GM18502 (cell line): ENCODE results near the gene DUSP12.

Experiments used
- ATAC-seq: cut with Tn5 transposase; IDR thresholded peaks from one replicate; pipeline ENCODE4 v1.9.1; 2021; ENCODE audit warnings: mild to moderate bottlenecking; ENCODE audit not compliant: unreplicated experiment, poor library complexity

The DUSP12 gene

DNA sequence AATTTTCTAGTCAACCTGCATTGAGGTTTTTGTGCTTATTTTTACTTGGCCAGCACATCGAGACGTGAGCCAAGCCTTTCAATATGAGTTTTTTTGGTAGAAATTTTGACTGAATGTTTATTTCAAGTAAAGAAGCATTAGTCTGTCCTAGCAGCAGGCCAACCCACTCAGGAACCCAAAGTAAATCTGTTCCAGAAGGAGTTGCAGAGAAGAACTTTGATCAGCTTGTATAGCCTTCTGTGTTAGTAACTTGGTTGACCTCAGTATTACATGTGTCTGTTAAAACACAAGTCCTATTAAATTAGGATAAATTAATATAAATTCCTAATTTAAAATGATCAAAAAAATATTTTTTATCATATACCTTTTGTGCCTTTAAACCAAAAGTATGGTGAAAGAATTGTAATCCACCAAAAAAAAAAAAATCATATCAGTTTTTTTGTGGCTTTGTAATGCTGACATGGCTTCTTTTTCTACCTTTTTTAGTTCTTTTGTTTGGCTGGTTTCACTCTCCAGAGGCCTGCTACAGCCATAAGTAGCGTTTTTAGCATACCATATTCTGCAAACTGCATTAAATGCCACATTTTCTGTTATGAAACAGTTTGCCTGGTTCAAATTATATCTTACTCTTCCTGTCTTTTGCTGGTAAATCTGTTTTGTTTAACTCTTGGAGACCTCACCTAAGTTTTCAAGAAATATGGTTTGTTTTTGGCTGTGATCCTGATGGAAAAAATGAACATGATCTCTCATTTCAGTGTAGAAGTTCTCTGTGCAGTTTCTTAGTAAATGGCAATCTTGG is 56.0 kb downstream of the DUSP12 start:
- no peak for ATAC-seq
